Panc1 (cell line): ENCODE data around the gene HDAC7. TPM values are rescaled to one million over a fixed set of nuclear protein-coding genes. Genes with fewer than 3 reads are reported as not detected.

Experiments
- ATAC-seq: fragments of 200-7000 bp; cut with Tn5 transposase; 2 replicates; pipeline ENCODE4 v1.9.1; 2020; ENCODE audit warnings: mild to moderate bottlenecking, moderate library complexity
- BruUV-seq: library from RNA; stranded (reverse); fragments of 400-500 nt; replicated peaks from 2 replicates; lab custom pipeline; 2021; lab: Mats Ljungman, UMichigan
- CTCF ChIA-PET: fragments of 300-600 bp; sonication (Branson Sonifier 250); formaldehyde crosslinking; loops from one replicate; lab custom pipeline; 2022; ENCODE audit warnings: antibody characterized with exemption; lab: Charles Lee
- POLR2A ChIA-PET: fragments of 300-600 bp; sonication (Branson Sonifier 250); formaldehyde crosslinking; loops from one replicate; lab custom pipeline; 2022; ENCODE audit warnings: antibody characterized with exemption; lab: Charles Lee
- DNase-seq: peaks from one replicate; pipeline ENCODE4 v3.0.0-alpha.2; 2010; ENCODE audit warnings: low read depth, low spot score
- H3K27ac ChIP-seq: 2 replicates; pipeline ENCODE4 v1.5.1; 2011; ENCODE audit warnings: mild to moderate bottlenecking, low read length, inconsistent platforms
- H3K27me3 ChIP-seq: fragments of 200-500 bp; sonication (Bioruptor generic); 2 replicates; pipeline ENCODE4 v1.6.0; 2014; ENCODE audit warnings: low read length, inconsistent platforms; ENCODE audit not compliant: control insufficient read depth, insufficient read depth
- H3K36me3 ChIP-seq: fragments of 200-500 bp; sonication (Bioruptor generic); 2 replicates; pipeline ENCODE4 v1.5.1; 2014; ENCODE audit warnings: inconsistent platforms, mild to moderate bottlenecking, low read length, moderate library complexity; ENCODE audit not compliant: control insufficient read depth, insufficient read depth
- H3K4me1 ChIP-seq: 2 replicates; pipeline ENCODE4 v1.5.1; 2011; ENCODE audit warnings: inconsistent platforms, mild to moderate bottlenecking, low read length, moderate library complexity; ENCODE audit not compliant: control insufficient read depth, insufficient read depth
- H3K4me3 ChIP-seq, 2 experiments: 2 replicates each; pipeline ENCODE4 v1.5.1; 2011 to 2012; ENCODE audit warnings: low read depth in 2 of 2, low read length in 2 of 2, mild to moderate bottlenecking in 2 of 2, inconsistent platforms in 1 of 2, moderate library complexity in 1 of 2
- H3K9me3 ChIP-seq: fragments of 200-500 bp; sonication (Bioruptor generic); 2 replicates; pipeline ENCODE4 v1.5.1; 2014; ENCODE audit warnings: low read depth, mild to moderate bottlenecking, inconsistent platforms, low read length, moderate library complexity; ENCODE audit not compliant: control insufficient read depth, insufficient read depth
- POLR2AphosphoS5 ChIP-seq: IDR thresholded peaks from 2 replicates; pipeline ENCODE4 v1.6.1; 2012; ENCODE audit warnings: mild to moderate bottlenecking, low read depth, low read length, moderate library complexity
- SIN3A ChIP-seq: IDR thresholded peaks from 2 replicates; pipeline ENCODE4 v1.6.1; 2012; ENCODE audit warnings: low read depth, mild to moderate bottlenecking, low read length, moderate library complexity, borderline replicate concordance; ENCODE audit not compliant: insufficient read depth
- TCF7L2 ChIP-seq: IDR thresholded peaks from 2 replicates; pipeline ENCODE4 v1.6.1; 2011; ENCODE audit warnings: mild to moderate bottlenecking, low read depth, low read length, inconsistent platforms
- in situ Hi-C: cut with HindIII; loops from 2 replicates; pipeline ENCODE4 v1.10.0; 2016; ENCODE audit warnings: low sequenced_read_pairs, low pct_unique_long_range_greater_than_20kb
- intact Hi-C: fragments of 100-400 bp; cut with micrococcal nuclease; formaldehyde crosslinking; loops from one replicate; pipeline ENCODE4 v1.10.0; 2022; ENCODE audit not compliant: unreplicated experiment
- total RNA-seq: library from RNA; stranded (reverse); gene quantifications from one replicate; pipeline ENCODE4 v1.2.1, GENCODE V29; 2021; ENCODE audit not compliant: unreplicated experiment
- TF ChIP-seq, protein P1 (sequence below), 2 experiments: IDR thresholded peaks; 2 replicates each; pipeline ENCODE4 v1.6.1; 2011 to 2012; ENCODE audit warnings: low read depth in 2 of 2, control low read depth in 1 of 2, low read length in 1 of 2, mild to moderate bottlenecking in 1 of 2, moderate library complexity in 1 of 2; ENCODE audit not compliant: insufficient read depth in 1 of 2
- TF ChIP-seq, protein P2 (sequence below): fragments of 450-650 bp; IDR thresholded peaks from 2 replicates; pipeline ENCODE4 v1.5.1; 2017; ENCODE audit warnings: mild to moderate bottlenecking

The HDAC7 gene
- total RNA-seq, 1 experiment from 2014 or later, result 84.2 TPM

DNA sequence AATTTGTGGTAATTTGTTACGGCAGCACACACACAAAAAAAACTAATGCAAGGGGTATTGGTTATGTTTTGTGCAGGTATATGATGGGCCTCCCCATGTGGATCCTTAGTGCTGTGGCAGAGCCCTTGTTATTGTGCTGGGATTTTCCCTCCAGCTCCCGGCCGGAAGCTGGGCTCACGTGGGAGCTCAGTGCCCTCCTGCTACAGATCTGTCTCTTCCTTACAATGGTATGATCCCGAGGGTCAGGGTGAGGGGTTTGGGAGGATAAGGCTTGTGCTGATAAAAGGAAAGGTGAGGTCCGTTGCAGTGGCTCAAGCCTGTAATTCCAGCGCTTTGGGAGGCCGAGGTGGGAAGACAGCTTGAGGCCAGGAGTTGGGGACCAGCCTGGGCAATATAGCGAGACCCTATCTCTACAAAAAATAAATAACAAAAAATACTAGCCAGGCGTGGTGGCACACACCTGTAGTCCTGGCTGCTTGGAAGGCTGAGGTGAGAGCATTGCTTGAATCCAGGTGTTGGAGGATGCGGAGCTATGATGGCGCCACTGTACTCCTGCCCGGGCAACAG, 47.5 kb downstream of the HDAC7 start:
- Histone ChIP-seq H3K4me1 (peaks cover 52% of the 10 kb centered on the region), H3K27ac (peak overlapping the region; percentile 78), H3K36me3 (no peaks in the 10 kb centered on the region; the same call in 1 of the 2 replicates), H3K27me3 (no peaks in the 10 kb centered on the region), H3K4me3 (peak overlapping the region; percentile 67 to 70; a peak in 2 of 4 replicates), H3K9me3 (no peaks in the 10 kb centered on the region)
- in situ Hi-C loops (no loop called here), intact Hi-C loops (no loop called here)
- no TSS peak for BruUV-seq
- DNase-seq, result no peak
- TF ChIP-seq, protein P1, sequence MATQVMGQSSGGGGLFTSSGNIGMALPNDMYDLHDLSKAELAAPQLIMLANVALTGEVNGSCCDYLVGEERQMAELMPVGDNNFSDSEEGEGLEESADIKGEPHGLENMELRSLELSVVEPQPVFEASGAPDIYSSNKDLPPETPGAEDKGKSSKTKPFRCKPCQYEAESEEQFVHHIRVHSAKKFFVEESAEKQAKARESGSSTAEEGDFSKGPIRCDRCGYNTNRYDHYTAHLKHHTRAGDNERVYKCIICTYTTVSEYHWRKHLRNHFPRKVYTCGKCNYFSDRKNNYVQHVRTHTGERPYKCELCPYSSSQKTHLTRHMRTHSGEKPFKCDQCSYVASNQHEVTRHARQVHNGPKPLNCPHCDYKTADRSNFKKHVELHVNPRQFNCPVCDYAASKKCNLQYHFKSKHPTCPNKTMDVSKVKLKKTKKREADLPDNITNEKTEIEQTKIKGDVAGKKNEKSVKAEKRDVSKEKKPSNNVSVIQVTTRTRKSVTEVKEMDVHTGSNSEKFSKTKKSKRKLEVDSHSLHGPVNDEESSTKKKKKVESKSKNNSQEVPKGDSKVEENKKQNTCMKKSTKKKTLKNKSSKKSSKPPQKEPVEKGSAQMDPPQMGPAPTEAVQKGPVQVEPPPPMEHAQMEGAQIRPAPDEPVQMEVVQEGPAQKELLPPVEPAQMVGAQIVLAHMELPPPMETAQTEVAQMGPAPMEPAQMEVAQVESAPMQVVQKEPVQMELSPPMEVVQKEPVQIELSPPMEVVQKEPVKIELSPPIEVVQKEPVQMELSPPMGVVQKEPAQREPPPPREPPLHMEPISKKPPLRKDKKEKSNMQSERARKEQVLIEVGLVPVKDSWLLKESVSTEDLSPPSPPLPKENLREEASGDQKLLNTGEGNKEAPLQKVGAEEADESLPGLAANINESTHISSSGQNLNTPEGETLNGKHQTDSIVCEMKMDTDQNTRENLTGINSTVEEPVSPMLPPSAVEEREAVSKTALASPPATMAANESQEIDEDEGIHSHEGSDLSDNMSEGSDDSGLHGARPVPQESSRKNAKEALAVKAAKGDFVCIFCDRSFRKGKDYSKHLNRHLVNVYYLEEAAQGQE (IDR thresholded peaks at IDR 0.05; ENCODE audit: insufficient read depth in 1 of 2, low read depth in 2 of 2, low read length in 1 of 2), result no peak
- ChIA-PET CTCF (interaction anchor here (0.6 to 0.7 kb wide), 4 partner anchors 35 to 176 kb away, joined by 3 to 8 read pairs (median 4); no protein-coding TSS in a partner anchor), POLR2A (interaction anchor here (0.6 kb wide), 1 partner anchor 67 kb away, joined by 3 read pairs; no protein-coding TSS in a partner anchor)
- ATAC-seq, result no peak

DNA sequence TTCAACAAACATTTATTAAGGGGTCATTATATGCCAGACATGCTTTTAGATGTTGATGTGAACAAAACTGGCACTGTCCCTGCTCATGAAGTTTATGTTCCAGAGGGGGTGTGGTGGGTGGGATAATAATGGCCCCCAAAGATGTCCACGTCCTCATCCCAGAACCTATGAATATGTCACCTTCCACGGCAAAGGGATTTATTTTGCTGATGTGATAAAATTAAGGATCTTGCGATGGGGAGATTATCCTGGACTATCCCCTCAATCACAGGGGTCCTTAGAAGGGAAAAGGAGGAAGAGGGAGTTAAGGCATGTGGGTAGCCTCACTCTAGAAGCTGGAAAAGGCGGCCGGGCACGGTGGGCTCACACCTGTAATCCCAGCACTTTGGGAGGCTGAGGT, 48.4 kb downstream of the HDAC7 start:
- ChIA-PET POLR2A (no interaction called here), CTCF (interaction anchor here (0.6 to 0.9 kb wide), 4 partner anchors 30 to 98 kb away, joined by 3 to 4 read pairs (median 3); no protein-coding TSS in a partner anchor)
- intact Hi-C loops, result no loop called here
- ATAC-seq (no peak), DNase-seq (no peak)
- Histone ChIP-seq H3K9me3 (no peaks in the 10 kb centered on the region), H3K27me3 (no peaks in the 10 kb centered on the region), H3K4me3 (no peak overlapping the region), H3K27ac (no peak overlapping the region), H3K36me3 (no peaks in the 10 kb centered on the region; the same call in 1 of the 2 replicates), H3K4me1 (peaks cover 43% of the 10 kb centered on the region)
- TF ChIP-seq SIN3A (no peak), TCF7L2 (no peak), POLR2AphosphoS5 (no peak)
- TF ChIP-seq, protein P2, sequence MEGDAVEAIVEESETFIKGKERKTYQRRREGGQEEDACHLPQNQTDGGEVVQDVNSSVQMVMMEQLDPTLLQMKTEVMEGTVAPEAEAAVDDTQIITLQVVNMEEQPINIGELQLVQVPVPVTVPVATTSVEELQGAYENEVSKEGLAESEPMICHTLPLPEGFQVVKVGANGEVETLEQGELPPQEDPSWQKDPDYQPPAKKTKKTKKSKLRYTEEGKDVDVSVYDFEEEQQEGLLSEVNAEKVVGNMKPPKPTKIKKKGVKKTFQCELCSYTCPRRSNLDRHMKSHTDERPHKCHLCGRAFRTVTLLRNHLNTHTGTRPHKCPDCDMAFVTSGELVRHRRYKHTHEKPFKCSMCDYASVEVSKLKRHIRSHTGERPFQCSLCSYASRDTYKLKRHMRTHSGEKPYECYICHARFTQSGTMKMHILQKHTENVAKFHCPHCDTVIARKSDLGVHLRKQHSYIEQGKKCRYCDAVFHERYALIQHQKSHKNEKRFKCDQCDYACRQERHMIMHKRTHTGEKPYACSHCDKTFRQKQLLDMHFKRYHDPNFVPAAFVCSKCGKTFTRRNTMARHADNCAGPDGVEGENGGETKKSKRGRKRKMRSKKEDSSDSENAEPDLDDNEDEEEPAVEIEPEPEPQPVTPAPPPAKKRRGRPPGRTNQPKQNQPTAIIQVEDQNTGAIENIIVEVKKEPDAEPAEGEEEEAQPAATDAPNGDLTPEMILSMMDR, result no peak
- TF ChIP-seq, protein P1 (IDR thresholded peaks at IDR 0.05; ENCODE audit: insufficient read depth in 1 of 2, low read depth in 2 of 2, low read length in 1 of 2), result no peak
- no TSS peak for BruUV-seq
- in situ Hi-C loops, result no loop called here
